GM23338 (cell line): ENCODE measurements around the gene PPFIBP1.
"Not testable (repeated sequence)": the region's sequence is repeated elsewhere in the genome, so short reads cannot be mapped to it uniquely, and the experiment has no call there.

Experiments used
- CREB1 ChIP-seq: fragments of 250-450 bp; sonication (Bioruptor Pico); IDR thresholded peaks from 2 replicates; pipeline ENCODE4 v1.5.0; 2020; ENCODE audit warnings: low read depth, mild to moderate bottlenecking, moderate library complexity
- EZH2 ChIP-seq: fragments of 200-600 bp; sonication (generic); IDR thresholded peaks from one replicate; pipeline ENCODE4 v1.8.0; 2017; ENCODE audit warnings: antibody characterized with exemption, mild to moderate bottlenecking, low read depth; ENCODE audit not compliant: unreplicated experiment
- EZH2phosphoT487 ChIP-seq: fragments of 200-600 bp; sonication (generic); IDR thresholded peaks from one replicate; pipeline ENCODE4 v1.8.1; 2018; ENCODE audit warnings: antibody characterized with exemption; ENCODE audit not compliant: unreplicated experiment
- JUNB ChIP-seq: IDR thresholded peaks from one replicate; pipeline ENCODE4 v1.6.1; 2016; ENCODE audit warnings: antibody characterized with exemption; ENCODE audit not compliant: unreplicated experiment
- NANOG ChIP-seq: IDR thresholded peaks from 2 replicates; pipeline ENCODE4 v1.6.1; 2016; ENCODE audit warnings: antibody characterized with exemption, borderline replicate concordance
- POLR2AphosphoS5 ChIP-seq: IDR thresholded peaks from 2 replicates; pipeline ENCODE4 v1.6.1; 2016; ENCODE audit warnings: antibody characterized with exemption, low read depth
- ZNF114 ChIP-seq: fragments of 250-450 bp; sonication (Bioruptor Pico); IDR thresholded peaks from 2 replicates; pipeline ENCODE4 v1.5.0; 2020; ENCODE audit warnings: mild to moderate bottlenecking, moderate library complexity
- TF ChIP-seq, protein P1 (sequence below), 2 experiments: fragments of 200-600 bp in 1 of 2; sonication (generic) in 1 of 2; conservative IDR thresholded peaks; 2 replicates each; pipeline versions ENCODE4 v1.5.1 to v1.6.1; 2016 to 2017; ENCODE audit warnings: antibody characterized with exemption in 2 of 2, low read depth in 2 of 2, mild to moderate bottlenecking in 2 of 2, moderate library complexity in 1 of 2
- TF ChIP-seq, protein P2 (sequence below): IDR thresholded peaks from one replicate; pipeline ENCODE4 v1.6.1; 2018; ENCODE audit warnings: antibody characterized with exemption; ENCODE audit not compliant: unreplicated experiment

DNA sequence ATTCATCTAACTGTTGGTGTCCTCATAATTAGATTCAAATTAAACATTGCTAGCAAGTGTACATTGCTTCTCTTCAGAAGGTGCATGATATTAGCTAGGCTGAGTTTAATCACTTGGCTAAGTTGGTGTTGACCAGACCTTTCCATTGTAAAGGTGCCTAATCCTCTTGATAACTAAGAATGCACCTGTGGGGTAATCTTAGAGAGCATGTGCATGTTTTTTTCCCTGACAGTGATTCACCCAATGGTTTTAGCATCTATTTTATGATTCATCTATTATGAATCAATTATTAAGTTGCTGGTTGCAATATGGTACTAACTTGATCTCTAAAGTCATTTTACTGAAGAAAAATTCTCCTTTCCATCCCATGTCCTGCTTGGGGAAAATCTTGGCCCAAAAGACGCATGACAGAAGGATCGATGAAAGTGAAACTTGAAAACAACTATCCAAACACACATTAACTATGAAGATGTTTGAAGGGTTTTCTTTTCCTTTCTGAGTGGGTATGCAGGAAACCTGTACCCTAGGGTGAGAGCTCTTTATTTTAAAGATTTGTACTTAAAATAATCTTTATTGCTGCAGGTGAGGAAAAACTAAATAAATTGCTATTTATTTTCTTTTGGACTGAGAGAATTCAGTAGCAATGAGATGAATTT is 64.2 kb downstream of the PPFIBP1 start:
- TF ChIP-seq, protein P1, sequence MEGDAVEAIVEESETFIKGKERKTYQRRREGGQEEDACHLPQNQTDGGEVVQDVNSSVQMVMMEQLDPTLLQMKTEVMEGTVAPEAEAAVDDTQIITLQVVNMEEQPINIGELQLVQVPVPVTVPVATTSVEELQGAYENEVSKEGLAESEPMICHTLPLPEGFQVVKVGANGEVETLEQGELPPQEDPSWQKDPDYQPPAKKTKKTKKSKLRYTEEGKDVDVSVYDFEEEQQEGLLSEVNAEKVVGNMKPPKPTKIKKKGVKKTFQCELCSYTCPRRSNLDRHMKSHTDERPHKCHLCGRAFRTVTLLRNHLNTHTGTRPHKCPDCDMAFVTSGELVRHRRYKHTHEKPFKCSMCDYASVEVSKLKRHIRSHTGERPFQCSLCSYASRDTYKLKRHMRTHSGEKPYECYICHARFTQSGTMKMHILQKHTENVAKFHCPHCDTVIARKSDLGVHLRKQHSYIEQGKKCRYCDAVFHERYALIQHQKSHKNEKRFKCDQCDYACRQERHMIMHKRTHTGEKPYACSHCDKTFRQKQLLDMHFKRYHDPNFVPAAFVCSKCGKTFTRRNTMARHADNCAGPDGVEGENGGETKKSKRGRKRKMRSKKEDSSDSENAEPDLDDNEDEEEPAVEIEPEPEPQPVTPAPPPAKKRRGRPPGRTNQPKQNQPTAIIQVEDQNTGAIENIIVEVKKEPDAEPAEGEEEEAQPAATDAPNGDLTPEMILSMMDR (conservative IDR thresholded peaks at IDR 0.05; ENCODE audit: low read depth in 2 of 2): not testable (repeated sequence)
- not testable (repeated sequence) for TF ChIP-seq ZNF114 (CRISPR knock-in tag); CREB1; POLR2AphosphoS5; EZH2phosphoT487; NANOG; EZH2; JUNB
- TF ChIP-seq, protein P2, sequence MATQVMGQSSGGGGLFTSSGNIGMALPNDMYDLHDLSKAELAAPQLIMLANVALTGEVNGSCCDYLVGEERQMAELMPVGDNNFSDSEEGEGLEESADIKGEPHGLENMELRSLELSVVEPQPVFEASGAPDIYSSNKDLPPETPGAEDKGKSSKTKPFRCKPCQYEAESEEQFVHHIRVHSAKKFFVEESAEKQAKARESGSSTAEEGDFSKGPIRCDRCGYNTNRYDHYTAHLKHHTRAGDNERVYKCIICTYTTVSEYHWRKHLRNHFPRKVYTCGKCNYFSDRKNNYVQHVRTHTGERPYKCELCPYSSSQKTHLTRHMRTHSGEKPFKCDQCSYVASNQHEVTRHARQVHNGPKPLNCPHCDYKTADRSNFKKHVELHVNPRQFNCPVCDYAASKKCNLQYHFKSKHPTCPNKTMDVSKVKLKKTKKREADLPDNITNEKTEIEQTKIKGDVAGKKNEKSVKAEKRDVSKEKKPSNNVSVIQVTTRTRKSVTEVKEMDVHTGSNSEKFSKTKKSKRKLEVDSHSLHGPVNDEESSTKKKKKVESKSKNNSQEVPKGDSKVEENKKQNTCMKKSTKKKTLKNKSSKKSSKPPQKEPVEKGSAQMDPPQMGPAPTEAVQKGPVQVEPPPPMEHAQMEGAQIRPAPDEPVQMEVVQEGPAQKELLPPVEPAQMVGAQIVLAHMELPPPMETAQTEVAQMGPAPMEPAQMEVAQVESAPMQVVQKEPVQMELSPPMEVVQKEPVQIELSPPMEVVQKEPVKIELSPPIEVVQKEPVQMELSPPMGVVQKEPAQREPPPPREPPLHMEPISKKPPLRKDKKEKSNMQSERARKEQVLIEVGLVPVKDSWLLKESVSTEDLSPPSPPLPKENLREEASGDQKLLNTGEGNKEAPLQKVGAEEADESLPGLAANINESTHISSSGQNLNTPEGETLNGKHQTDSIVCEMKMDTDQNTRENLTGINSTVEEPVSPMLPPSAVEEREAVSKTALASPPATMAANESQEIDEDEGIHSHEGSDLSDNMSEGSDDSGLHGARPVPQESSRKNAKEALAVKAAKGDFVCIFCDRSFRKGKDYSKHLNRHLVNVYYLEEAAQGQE: not testable (repeated sequence)
